GM19455 (cell line): ENCODE measurements around the gene LGALS8.
"Not testable (repeated sequence)": the region's sequence is repeated elsewhere in the genome, so short reads cannot be mapped to it uniquely, and the experiment has no call there.

Experiments used
- ATAC-seq: cut with Tn5 transposase; IDR thresholded peaks from one replicate; pipeline ENCODE4 v1.9.1; 2021; ENCODE audit not compliant: unreplicated experiment

LGALS8 gene

DNA sequence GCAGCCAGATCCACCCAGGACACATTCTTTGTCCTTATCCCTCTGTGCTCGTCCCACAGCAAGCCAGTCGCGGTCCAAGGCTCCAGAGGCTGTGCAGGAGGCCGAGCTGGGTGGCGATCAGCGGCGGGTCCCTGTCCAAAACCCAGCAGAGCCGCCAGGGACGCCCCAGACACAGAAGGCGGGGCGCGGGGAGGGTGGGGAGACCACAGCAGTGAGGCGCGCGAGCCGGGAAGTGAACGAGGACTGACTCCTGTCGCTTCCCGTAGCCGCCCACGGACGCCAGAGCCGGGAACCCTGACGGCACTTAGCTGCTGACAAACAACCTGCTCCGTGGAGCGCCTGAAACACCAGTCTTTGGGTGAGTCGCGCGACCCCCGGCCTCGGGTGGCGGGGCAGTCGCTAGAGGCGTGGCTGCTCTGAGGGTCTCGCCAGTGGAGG, at the start of gene LGALS8:
Gene LGALS8 (plus strand): TSS at position 279 of the 438 bp plus-strand sequence. CDS start 2,089 bp downstream, outside the sequence.
- peak; percentile 69 for ATAC-seq

- no peak for ATAC-seq
Observed at GRCh38 chr1:236476019-236476418, 47.8 kb upstream of the LGALS8 start.

DNA sequence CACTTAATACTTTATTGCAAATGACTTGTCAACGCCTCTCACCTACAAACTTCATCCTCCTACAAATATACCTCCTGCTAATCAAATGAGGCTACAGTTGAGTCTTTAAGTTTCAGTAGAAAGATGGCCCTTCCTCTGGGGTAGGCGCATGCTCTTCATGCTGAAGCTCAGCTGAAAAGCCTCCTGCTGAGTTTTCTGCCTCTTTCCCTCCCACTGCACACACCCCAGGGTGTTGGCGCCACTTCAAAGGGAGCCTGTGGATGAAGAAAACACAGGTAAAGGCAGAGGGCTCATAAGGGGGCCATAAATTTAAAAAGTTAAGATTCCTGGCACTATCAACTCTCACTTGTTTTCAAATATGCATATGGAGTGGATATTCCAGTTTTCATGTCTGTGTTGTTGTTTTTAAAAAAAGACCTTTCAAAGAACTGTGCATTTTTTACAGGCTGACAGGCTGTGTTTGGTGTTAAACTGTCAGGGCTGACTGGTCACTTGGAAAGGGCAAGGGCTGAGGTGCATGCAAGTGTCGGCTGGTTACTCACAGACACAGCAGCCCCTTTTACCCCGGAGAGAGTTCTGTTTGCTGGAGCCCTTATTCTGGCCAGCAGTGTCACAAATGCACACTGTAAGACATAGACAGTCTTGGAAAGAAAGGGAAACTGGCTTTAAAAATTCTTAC, 42.9 kb upstream of the LGALS8 start:
- no peak for ATAC-seq

DNA sequence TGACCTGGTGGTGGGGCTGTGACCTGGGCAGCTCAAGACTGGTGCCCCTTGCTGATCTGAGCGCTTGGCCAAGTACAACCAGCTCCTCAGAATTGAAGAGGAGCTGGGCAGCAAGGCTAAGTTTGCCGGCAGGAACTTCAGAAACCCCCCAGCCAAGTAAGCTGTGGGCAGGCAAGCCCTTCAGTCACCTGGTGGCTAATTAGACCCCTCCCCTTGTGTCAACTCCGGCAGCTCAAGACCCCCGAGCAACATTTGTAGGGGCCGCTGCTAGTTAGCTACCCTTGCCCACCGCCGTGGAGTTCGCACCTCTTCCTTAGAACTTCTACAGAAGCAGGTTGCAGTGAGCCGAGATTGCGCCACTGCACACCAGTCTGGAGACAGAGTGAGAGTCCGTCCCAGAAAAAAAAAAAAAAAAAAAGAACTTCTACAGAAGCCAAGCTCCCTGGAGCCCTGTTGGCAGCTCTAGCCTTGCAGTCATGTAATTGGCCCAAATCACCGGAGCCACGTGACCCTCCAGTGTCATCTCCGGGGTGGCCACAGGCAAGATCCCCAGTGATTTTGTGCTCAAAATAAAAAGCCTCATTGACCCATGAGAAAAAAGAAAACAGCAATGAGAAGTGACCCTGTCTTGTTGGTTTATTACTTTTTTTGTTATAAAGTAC, 39.3 kb upstream of the LGALS8 start:
- ATAC-seq = no peak

- no peak for ATAC-seq
Observed at GRCh38 chr1:236486356-236487002, 37.3 kb upstream of the LGALS8 start.

GRCh38 chr1:236489161-236489560, 34.6 kb upstream of the LGALS8 start:
- not testable (repeated sequence) for ATAC-seq

DNA sequence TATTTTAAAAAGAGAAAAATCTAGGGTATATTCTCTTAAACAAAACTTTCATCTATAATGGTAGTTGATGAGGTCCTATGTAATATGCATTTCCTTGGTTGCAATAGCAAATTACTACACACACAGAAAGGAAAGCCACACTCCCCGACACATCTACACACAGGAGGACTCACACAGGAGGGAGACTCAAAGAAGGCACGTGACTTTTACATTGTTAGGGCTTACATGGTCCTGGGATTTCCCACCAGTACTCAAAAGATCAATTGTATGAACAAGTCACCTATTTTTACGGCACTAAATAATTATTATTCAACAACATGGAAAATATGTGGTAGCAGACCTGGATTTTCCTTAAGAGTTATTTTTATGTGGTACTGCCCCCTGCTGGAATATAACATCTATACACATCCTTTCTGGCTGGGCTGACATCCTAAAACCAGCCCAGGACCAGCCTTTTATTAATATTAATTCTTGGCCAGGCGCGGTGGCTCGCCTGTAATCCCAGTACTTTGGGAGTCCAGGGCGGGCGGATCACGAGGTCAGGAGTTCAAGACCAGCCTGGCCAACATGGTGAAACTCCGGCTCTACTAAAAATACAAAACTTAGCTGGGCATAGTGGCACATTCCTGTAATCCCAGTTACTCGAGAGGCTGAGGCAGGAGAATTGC, 33.9 kb upstream of the LGALS8 start:
- ATAC-seq = no peak

DNA sequence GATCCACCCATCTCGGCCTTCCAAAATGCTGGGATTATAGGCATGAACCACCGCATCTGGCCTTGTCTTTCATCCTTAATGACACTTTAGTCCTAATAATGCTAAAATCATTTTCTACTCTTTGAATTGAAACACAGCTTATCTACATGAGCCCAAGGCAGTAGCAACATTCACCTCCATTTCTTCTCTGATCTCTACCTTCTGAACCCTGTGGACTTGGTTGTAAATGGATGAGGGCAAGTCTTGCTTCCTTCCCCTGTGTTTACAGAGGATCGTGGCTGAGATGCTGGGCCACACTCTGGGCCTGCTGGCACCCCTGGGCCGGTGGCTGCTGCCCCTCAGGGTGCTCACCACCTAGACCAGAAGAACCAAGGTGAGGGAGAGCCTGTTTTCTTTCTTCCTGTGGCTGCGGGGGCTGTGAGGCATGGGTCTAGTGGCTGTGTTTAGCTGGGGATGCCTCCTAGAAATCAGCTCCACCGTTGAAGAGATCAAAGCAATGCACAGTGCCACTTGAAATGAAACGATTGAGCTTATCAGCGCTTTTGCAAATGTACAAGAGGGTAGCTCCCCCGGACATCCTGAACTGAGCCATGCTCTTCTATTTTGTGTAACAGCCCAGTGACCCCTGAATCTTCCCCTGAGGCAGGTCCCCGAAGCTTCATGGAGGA, 32.2 kb upstream of the LGALS8 start:
- ATAC-seq = no peak

DNA sequence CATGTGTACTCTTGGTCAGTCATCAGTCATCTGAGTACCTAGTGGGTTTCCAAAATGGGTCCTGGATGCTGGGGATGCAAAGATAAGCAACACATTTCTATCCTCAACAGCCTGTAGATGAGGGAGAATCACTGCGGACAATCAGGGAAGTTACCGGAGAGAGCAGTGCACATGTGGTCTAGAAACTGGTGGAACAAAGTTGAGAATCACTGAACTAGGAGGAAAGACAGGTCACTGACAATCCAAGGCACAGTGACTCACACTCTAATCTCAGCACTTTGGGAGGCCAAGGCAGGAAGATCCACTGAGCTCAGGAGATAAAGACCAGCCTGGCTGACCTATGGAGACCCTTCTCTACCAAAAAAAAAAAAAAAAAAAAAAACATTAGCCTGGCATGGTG, 31.4 kb upstream of the LGALS8 start:
- no peak for ATAC-seq

DNA sequence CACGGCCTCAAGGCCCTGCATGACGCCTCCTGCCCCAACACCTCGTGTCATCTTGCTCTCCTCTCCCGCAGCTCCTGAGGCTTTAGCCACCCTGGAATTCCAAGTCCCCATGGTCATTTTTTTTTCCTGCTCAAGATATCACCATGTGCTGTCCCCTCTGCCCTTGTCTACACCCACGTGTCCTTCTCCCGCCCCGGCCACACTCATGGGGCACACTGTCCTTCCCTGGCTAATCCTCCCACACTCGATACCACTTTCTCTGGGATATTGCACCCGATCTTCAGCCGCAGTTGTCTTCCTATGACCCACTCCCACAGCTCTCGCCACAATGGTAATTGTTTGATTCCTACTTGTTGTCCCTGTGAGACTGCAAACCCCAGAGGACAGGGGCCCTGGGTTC, 29.7 kb upstream of the LGALS8 start:
- ATAC-seq = no peak

DNA sequence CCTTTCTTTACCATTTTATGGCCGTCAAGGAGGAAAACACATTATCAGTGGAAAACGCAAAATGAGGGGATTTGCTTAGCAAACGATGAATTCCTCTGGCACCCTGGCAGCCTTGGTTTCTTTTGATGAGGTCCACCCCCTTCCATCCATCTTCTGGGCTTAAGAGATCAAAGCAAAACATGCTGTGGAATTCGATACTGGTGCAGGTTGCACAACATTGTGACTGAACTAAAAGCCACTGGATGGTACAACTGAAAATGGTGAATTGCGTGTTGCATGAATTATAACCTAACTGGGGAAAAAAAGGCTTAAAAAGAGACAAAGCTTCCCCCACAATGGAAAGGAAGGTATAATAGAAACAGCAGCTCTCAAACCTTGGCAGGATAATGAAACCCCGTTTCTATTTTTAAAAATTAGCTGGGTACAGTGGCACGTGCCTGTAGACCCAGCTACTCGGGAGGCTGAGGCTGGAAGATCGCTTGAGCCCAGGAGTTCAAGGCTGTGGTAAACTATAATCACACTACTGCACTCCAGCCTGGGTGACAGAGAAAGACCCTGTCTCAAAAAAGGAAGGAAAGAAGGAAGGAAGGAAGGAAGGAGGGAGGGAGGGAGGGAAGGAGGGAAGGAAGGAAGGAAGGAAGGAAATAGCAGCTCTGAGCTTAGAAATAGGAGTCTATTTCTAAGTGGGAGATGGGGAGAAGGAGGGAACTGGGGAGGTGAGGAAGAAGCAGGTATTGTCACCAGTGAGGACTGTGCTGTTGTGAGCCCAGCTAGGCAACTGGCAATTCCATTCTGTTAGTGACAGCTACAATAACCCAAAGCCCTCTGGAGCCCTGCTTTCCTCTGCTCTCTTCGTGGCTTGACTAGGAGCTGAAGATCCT, 29.0 kb upstream of the LGALS8 start:
- no peak for ATAC-seq

DNA sequence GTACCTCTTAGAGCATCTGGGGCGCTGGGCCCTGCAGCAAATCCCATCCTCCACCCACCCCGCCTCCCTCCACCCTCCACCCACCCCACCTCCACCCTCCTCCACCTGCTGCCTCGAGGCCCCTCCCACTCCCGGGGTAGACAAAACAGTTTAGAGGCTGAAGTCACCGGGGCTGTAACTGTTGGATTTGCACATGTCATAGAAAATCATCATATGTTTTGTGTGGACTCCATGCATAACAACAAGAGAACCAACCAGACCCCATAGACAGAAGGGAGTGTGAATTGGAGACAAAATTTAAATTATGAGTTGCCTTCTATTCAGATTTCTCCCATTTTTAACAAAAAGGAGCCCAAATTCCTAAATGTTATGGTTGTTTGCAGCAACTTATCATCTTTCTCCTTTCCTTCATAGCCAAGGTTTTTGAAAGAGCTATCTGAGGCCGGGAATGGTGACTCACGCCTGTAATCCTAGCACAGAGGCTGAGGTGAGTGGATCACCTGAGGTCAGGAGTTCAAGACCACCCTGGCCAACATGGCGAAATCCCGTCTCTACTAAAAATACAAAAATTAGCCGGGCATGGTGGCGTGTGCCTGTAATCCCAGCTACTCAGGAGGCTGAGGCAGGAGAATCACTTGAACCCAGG, 28.2 kb upstream of the LGALS8 start:
- no peak for ATAC-seq

DNA sequence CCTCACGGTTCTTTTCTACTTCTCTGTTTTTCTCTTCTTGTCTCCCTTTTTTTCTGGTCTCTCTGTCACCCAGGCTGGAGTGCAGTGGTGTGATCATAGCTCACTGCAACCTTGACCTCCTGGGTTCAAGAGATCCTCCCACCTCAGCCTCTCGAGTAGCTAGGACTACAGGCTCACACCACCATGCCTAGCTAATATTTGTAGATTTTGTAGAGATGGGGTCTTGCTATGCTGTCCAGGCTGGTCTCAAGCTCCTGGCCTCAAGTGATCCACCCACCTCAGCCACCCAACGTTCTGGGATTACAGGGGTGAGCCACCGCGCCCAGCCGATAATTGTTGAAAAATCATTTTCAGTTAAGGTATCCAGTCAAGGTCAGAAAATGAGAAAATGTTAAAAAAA, 25.9 kb upstream of the LGALS8 start:
- ATAC-seq = no peak

GRCh38 chr1:236501093-236501492, 22.7 kb upstream of the LGALS8 start:
- no peak for ATAC-seq

DNA sequence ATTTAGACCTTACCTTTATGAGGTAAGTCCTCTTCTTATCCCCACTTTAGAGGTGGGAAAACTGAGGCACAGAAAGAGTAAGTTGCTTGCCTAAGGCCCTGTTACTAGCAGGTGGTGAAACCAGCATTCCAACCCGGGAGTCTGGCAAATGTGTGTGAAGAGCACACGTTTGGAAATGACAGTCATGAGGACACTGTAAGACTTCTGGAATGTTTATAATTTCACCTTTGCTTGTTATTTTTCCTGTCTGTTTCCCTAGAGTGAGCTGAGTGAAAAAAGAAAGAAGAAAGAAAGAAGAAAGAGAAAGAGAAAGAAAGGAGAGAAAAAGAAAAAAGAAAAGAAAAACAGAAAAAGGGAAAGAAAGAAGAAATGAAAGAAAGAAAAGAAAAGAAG, 21.2 kb upstream of the LGALS8 start:
- ATAC-seq = no peak

DNA sequence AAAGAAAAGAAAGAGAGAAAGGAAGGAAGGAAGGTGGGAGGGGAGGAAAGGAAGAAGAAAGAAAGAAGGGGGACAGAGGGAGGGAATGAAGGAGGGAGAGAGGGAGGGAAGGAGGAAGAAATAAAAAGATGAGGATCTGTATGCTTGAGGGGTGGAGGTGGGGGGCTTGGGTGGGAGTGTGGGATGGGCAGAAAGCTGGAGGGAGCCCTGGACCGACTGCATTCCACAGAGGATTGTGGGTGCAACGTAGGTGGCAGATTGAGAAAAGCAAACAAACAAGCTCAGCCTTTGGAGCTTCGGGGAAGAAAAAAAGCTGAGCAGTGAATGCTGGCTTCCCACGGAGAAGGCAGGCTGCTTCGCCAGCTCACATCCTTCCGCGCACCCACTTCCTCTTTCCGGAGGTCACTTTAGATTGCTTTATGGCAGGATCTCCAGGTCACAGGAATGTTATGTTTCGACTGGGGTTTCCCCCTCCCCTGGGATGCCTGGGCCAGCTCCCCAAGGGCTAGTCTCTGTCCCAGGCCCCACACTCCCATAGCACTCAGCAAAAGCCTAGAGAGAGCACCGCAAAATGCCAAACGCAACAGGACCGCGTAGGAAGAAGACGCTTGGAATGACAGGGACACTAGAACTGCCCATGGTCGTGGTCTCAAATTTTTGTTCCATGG, 20.7 kb upstream of the LGALS8 start:
- ATAC-seq = no peak

DNA sequence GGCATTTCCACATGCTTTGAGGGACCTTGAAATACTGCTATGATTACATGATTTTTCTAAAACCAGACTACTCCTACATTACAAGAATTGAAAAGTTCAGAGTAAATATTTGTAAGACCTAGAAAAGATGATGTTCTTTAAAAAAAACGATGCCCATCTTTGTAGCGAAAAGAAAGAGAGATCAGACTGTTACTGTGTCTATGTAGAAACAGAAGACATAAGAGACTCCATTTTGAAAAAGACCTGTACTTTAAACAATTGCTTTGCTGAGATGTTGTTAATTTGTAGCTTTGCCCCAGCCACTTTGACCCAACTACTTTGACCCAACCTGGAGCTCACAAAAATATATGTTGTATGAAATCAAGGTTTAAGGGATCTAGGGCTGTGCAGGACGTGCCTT, 19.4 kb upstream of the LGALS8 start:
- ATAC-seq = not testable (repeated sequence)

DNA sequence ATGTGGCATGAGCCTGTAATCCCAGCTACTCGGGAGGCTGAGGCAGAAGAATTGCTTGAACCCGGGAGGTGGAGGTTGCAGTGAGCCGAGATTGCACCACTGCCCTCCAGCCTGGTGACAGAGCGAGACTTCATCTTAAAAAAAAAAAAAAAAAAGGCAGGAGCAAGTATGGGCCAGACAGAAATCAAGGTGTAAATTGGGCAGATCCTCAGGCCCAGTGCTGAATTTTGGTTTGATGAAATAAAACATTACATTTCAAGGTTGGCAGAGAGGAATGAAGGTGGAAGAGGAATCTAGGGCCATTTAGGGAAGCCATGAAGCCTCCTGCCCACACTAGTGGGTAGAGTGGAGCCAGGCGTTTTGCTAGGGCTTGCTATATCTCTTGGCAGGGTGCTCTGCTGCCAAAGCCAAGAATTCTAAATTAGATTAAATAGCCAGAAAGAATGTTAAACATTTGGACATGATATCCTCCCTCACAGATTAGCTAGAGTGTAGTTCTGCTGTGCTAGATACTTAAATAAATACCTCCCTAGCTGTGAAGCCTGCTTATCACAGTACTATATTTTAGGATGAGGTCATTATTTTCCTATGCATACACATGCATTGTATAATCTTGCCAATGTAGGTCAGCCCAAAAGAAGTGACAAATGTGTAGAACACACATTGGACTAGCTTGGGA, 16.6 kb upstream of the LGALS8 start:
- no peak for ATAC-seq
